ENCODE data around the gene CD300H.

GRCh38 chr17:74584292-74585060 lies 17.2 kb upstream of the CD300H start:
- no peak for TF ChIP-seq CTCF (IDR thresholded peaks at IDR 0.05)
- no peak for TF ChIP-seq REST (IDR thresholded peaks at IDR 0.05; ENCODE audit: insufficient read depth in 1 of 2, low read depth in 2 of 2, low read length in 1 of 2)
- no peak for TF ChIP-seq SIN3A (IDR thresholded peaks at IDR 0.05; ENCODE audit: borderline replicate concordance, insufficient read depth, low read depth, low read length)
